HEK293 (cell line): ENCODE results near the gene AFF3.

Experiments used
- CTCF ChIA-PET: fragments of 350-600 bp; formaldehyde crosslinking; extraction: SDS; loops from one replicate; lab custom pipeline; 2021; ENCODE audit warnings: antibody characterized with exemption; lab: Yijun Ruan, JAX
- POLR2A ChIA-PET: fragments of 300-600 bp; formaldehyde crosslinking; extraction: SDS; loops from one replicate; lab custom pipeline; 2020; ENCODE audit warnings: antibody characterized with exemption, inconsistent platforms; lab: Yijun Ruan, JAX
- H3K27ac ChIP-seq: fragments of 200-500 bp; sonication (Bioruptor generic); 2 replicates; pipeline ENCODE4 v1.5.1; 2014; ENCODE audit warnings: low read depth, low read length, control low read depth, inconsistent platforms; ENCODE audit errors: extremely low read depth
- H3K36me3 ChIP-seq, 2 experiments: fragments of 200-500 bp in 1 of 2; sonication (Bioruptor generic) in 1 of 2; 1 replicate in 1 of 2; 2 replicates in 1 of 2; pipeline ENCODE4 v1.5.1; 2014 to 2017; ENCODE audit warnings: inconsistent platforms in 2 of 2, low read length in 2 of 2; ENCODE audit not compliant: control insufficient read depth in 2 of 2, insufficient read depth in 1 of 2
- H3K4me1 ChIP-seq: fragments of 200-500 bp; sonication (Bioruptor generic); 2 replicates; pipeline ENCODE4 v1.5.1; 2014; ENCODE audit warnings: mild to moderate bottlenecking, low read length, inconsistent platforms; ENCODE audit not compliant: control insufficient read depth, insufficient read depth
- H3K4me3 ChIP-seq: 2 replicates; pipeline ENCODE4 v1.5.1; 2011; ENCODE audit warnings: low read depth, mild to moderate bottlenecking, control low read depth, low read length, moderate library complexity
- H3K9me3 ChIP-seq: fragments of 200-500 bp; sonication (Bioruptor generic); 2 replicates; pipeline ENCODE4 v1.5.1; 2014; ENCODE audit warnings: low read depth, low read length, inconsistent platforms; ENCODE audit not compliant: control insufficient read depth, insufficient read depth
- BCL6B ChIP-seq: fragments of 450-650 bp; formaldehyde crosslinking; IDR thresholded peaks from 2 replicates; pipeline ENCODE4 v1.5.1; 2017; ENCODE audit warnings: missing biosample characterization, missing genetic modification characterization
- HOXD13 ChIP-seq: sonication (generic); formaldehyde crosslinking; IDR thresholded peaks from 2 replicates; pipeline ENCODE4 v1.8.0; 2022; ENCODE audit warnings: missing genetic modification reagents, borderline replicate concordance
- REPIN1 ChIP-seq: fragments of 450-650 bp; formaldehyde crosslinking; IDR thresholded peaks from 2 replicates; pipeline ENCODE4 v1.5.1; 2017; ENCODE audit warnings: missing biosample characterization, missing genetic modification characterization, low read depth
- SETDB1 ChIP-seq: IDR thresholded peaks from one replicate; pipeline ENCODE4 v1.6.1; 2017; ENCODE audit warnings: mild to moderate bottlenecking, low read length, moderate library complexity, mixed read lengths; ENCODE audit not compliant: insufficient read length
- TRIM28 ChIP-seq: IDR thresholded peaks from 2 replicates; pipeline ENCODE4 v1.6.1; 2011; ENCODE audit warnings: low read length, control low read depth, borderline replicate concordance
- ZBTB48 ChIP-seq: fragments of 450-650 bp; formaldehyde crosslinking; IDR thresholded peaks from 2 replicates; pipeline ENCODE4 v1.5.1; 2016; ENCODE audit warnings: missing biosample characterization, missing genetic modification characterization
- ZBTB49 ChIP-seq: fragments of 450-650 bp; formaldehyde crosslinking; IDR thresholded peaks from 2 replicates; pipeline ENCODE4 v1.5.1; 2016; ENCODE audit warnings: missing biosample characterization, missing genetic modification characterization, low read depth
- ZBTB8A ChIP-seq: fragments of 450-650 bp; formaldehyde crosslinking; IDR thresholded peaks from 2 replicates; pipeline ENCODE4 v1.5.1; 2016; ENCODE audit warnings: missing biosample characterization, missing genetic modification characterization
- ZNF16 ChIP-seq: fragments of 450-650 bp; formaldehyde crosslinking; IDR thresholded peaks from 2 replicates; pipeline ENCODE4 v1.5.1; 2016; ENCODE audit warnings: low read depth, missing biosample characterization, missing genetic modification characterization
- ZNF335 ChIP-seq: fragments of 450-650 bp; formaldehyde crosslinking; conservative IDR thresholded peaks from 2 replicates; pipeline ENCODE4 v1.5.1; 2016; ENCODE audit warnings: missing biosample characterization, missing genetic modification characterization
- ZNF426 ChIP-seq: fragments of 450-650 bp; formaldehyde crosslinking; IDR thresholded peaks from 2 replicates; pipeline ENCODE4 v1.5.1; 2017; ENCODE audit warnings: missing biosample characterization, missing genetic modification characterization, mild to moderate bottlenecking, inconsistent platforms, moderate library complexity
- ZNF433 ChIP-seq: fragments of 450-650 bp; formaldehyde crosslinking; IDR thresholded peaks from 2 replicates; pipeline ENCODE4 v1.5.1; 2016; ENCODE audit warnings: missing biosample characterization, missing genetic modification characterization, low read depth
- ZNF48 ChIP-seq: fragments of 450-650 bp; formaldehyde crosslinking; IDR thresholded peaks from 2 replicates; pipeline ENCODE4 v1.5.1; 2016; ENCODE audit warnings: missing biosample characterization, missing genetic modification characterization
- ZNF548 ChIP-seq: fragments of 450-650 bp; formaldehyde crosslinking; IDR thresholded peaks from 2 replicates; pipeline ENCODE4 v1.5.1; 2016; ENCODE audit warnings: missing biosample characterization, missing genetic modification characterization
- ZNF585B ChIP-seq: fragments of 450-650 bp; formaldehyde crosslinking; IDR thresholded peaks from 2 replicates; pipeline ENCODE4 v1.5.1; 2016; ENCODE audit warnings: missing biosample characterization, missing genetic modification characterization
- ZNF777 ChIP-seq: fragments of 450-650 bp; formaldehyde crosslinking; IDR thresholded peaks from 2 replicates; pipeline ENCODE4 v1.5.1; 2017; ENCODE audit warnings: missing biosample characterization, missing genetic modification characterization, borderline replicate concordance
- ZNF791 ChIP-seq: fragments of 450-650 bp; formaldehyde crosslinking; IDR thresholded peaks from 2 replicates; pipeline ENCODE4 v1.5.1; 2016; ENCODE audit warnings: missing biosample characterization, missing genetic modification characterization
- ZNF837 ChIP-seq: fragments of 450-650 bp; formaldehyde crosslinking; IDR thresholded peaks from 2 replicates; pipeline ENCODE4 v1.5.1; 2016; ENCODE audit warnings: missing biosample characterization, missing genetic modification characterization
- TF ChIP-seq, protein P1 (sequence below): fragments of 450-650 bp; formaldehyde crosslinking; IDR thresholded peaks from 2 replicates; pipeline ENCODE4 v1.5.1; 2016; ENCODE audit warnings: missing biosample characterization, missing genetic modification characterization

AFF3 gene

GRCh38 chr2:99822474-99823207 is 319.7 kb downstream of the AFF3 start:
- CTCF ChIA-PET = interaction anchor here (0.8 to 1.2 kb wide), 2 partner anchors 256 to 263 kb away, joined by 3 to 5 read pairs; no protein-coding TSS in a partner anchor
- POLR2A ChIA-PET = no interaction called here
- H3K4me1 ChIP-seq = no peaks in the 10 kb centered on the region
- TF ChIP-seq ZNF585B (tag by site-specific recombination) = no peak
- no peak for TF ChIP-seq ZBTB8A (tag by site-specific recombination)
- TF ChIP-seq HOXD13 (CRISPR knock-in tag) = no peak
- TF ChIP-seq ZNF433 = no peak
- no peak for TF ChIP-seq REPIN1 (tag by site-specific recombination)
- TF ChIP-seq, all 188 proteins: peak for 0
- H3K4me3 ChIP-seq = no peak overlapping the region
- H3K9me3 ChIP-seq = no peaks in the 10 kb centered on the region
- no peak overlapping the region for H3K27ac ChIP-seq
- H3K36me3 ChIP-seq = no peaks in the 10 kb centered on the region

DNA sequence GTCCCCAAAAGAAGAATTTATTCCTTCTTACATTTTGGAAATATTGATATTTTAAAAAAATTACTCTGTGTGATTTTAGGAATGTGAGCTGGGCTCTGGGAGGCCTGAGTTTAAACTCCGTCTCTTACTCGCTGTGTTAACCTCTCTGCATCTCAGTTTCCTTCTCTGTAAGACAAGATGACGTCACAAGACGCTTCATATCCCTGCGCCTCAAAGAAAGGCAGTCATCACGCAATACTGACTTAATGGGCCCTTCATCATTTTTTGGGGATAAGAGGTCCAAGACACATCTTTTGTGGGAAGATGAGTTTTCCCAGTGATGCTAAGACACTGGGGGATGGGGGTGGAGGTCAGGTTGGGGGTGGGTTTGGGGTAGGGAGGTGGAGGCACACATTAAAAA is 320.4 kb downstream of the AFF3 start:
- no peaks in the 10 kb centered on the region for H3K9me3 ChIP-seq
- no peaks in the 10 kb centered on the region for H3K36me3 ChIP-seq
- H3K4me1 ChIP-seq = no peaks in the 10 kb centered on the region
- ChIA-PET POLR2A (no interaction called here), CTCF (interaction anchor here (0.8 kb wide), 1 partner anchor 255 kb away, joined by 5 read pairs; no protein-coding TSS in a partner anchor)
- no peak overlapping the region for H3K4me3 ChIP-seq
- TF ChIP-seq ZNF777 (tag by site-specific recombination) (no peak), ZBTB48 (no peak), BCL6B (tag by site-specific recombination) (no peak), ZNF791 (tag by site-specific recombination) (no peak), ZNF48 (no peak), TRIM28 (no peak), ZBTB8A (tag by site-specific recombination) (no peak), SETDB1 (no peak), ZNF837 (tag by site-specific recombination) (no peak), ZNF335 (tag by site-specific recombination) (no peak), ZNF548 (tag by site-specific recombination) (no peak), ZNF16 (no peak), ZNF426 (no peak), ZBTB49 (no peak)
- TF ChIP-seq, protein P1, sequence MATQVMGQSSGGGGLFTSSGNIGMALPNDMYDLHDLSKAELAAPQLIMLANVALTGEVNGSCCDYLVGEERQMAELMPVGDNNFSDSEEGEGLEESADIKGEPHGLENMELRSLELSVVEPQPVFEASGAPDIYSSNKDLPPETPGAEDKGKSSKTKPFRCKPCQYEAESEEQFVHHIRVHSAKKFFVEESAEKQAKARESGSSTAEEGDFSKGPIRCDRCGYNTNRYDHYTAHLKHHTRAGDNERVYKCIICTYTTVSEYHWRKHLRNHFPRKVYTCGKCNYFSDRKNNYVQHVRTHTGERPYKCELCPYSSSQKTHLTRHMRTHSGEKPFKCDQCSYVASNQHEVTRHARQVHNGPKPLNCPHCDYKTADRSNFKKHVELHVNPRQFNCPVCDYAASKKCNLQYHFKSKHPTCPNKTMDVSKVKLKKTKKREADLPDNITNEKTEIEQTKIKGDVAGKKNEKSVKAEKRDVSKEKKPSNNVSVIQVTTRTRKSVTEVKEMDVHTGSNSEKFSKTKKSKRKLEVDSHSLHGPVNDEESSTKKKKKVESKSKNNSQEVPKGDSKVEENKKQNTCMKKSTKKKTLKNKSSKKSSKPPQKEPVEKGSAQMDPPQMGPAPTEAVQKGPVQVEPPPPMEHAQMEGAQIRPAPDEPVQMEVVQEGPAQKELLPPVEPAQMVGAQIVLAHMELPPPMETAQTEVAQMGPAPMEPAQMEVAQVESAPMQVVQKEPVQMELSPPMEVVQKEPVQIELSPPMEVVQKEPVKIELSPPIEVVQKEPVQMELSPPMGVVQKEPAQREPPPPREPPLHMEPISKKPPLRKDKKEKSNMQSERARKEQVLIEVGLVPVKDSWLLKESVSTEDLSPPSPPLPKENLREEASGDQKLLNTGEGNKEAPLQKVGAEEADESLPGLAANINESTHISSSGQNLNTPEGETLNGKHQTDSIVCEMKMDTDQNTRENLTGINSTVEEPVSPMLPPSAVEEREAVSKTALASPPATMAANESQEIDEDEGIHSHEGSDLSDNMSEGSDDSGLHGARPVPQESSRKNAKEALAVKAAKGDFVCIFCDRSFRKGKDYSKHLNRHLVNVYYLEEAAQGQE (tag by site-specific recombination) = no peak
- H3K27ac ChIP-seq = no peak overlapping the region
